ENCODE measurements around the gene PSMA3. TPM values are rescaled to one million over a fixed set of nuclear protein-coding genes. Genes with fewer than 3 reads are reported as not detected.

PSMA3 gene
- total and polyA plus RNA-seq, 10 of the 15 experiments (the other 5 are each of a cell fraction or from before 2014, with no cell fraction given), result 142 to 936 (median 400) TPM

DNA sequence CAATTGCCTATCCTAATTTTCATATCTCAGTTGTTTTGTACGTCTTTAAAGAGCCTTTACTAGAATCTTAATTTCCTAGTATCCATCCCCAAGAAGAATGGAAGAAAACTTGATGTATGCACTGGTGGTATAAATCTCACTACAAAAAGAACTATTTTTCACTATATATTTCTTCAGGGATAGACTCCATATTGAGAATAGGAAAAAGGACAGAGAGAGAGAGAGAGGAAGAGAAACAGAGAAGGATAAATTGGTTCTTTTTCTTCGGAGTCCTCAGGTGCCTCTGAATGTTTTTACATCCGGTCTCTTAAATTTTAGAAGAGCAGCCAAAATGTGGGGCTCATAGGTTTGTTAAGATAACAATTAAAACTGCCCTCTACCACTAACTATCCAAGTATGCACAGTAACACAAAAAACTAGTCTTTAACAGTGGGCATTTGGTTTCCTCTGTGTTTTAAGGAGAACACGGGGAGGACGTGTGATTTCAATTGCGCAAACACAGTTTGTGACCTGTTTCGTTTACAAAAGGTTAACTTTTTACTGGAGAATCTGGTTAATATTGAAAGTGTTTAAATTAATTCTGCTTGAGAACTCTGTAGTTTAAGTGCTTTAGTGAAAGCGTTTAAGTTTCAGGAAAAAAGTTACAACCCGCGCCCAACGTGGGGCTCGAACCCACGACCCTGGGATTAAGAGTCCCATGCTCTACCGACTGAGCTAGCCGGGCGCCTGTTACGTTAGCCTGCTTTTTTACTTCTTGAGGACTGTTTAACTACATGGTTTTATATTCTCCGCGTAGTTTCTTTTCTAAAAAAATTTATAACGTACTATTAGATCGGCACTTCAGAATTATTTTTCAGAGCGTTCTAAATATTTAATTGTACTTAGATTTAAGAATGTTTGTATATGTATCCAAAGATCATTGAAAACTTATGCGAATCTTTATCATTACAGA lies 5.1 kb upstream of the PSMA3 start (continued):
- TF ChIP-seq, protein P1, sequence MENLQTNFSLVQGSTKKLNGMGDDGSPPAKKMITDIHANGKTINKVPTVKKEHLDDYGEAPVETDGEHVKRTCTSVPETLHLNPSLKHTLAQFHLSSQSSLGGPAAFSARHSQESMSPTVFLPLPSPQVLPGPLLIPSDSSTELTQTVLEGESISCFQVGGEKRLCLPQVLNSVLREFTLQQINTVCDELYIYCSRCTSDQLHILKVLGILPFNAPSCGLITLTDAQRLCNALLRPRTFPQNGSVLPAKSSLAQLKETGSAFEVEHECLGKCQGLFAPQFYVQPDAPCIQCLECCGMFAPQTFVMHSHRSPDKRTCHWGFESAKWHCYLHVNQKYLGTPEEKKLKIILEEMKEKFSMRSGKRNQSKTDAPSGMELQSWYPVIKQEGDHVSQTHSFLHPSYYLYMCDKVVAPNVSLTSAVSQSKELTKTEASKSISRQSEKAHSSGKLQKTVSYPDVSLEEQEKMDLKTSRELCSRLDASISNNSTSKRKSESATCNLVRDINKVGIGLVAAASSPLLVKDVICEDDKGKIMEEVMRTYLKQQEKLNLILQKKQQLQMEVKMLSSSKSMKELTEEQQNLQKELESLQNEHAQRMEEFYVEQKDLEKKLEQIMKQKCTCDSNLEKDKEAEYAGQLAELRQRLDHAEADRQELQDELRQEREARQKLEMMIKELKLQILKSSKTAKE (IDR thresholded peaks at IDR 0.05; ENCODE audit: low read depth, poor library complexity, severe bottlenecking), result peak; percentile 90
- TF ChIP-seq TCF12 (IDR thresholded peaks at IDR 0.05; ENCODE audit: low read depth, low read length) (no peak), JUNB (IDR thresholded peaks at IDR 0.05) (0 out of 2 replicates have a peak, but pooled peaks have one; percentile 17), KAT2A (conservative IDR thresholded peaks at IDR 0.05; ENCODE audit: control insufficient read depth, low read depth, low read length) (no peak), NFIC (IDR thresholded peaks at IDR 0.05; ENCODE audit: low read depth, low read length) (peak; percentile 42; the same call in 1 of the 2 replicates)

DNA sequence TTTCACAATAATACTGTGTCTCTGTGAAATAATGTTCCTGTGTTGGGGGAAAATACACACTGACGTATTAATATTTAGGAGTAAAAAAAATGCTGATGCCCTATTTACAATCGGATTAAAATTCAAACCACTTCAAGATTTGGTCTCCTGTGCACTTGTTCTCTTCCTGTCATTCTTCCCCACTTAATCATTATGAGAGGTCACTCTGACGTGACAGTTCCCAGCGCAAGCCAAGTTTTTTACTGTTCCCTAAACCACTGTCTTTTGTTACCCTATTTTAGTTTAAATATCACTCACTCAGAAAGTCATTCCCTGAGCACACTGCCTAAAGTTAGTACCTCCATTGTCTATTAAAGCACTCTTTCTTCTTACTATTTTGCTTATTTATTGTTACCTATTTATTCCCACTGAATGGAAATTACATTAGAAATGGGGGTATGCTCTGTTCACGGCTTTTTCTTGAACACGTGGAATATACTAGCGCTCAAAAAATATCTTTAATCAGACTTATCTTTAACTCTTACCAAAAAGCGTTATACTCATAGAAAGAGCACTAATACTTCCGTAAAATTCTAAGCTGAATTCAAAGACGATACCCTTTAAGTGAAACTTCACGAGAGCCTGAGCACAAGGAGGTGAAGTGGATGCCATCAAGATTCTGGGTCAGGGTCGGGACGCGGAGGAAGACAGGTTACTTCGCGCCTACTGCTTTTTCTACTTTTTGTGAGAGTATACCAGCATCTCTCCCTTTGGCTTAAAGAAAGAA lies 670 bp upstream of the PSMA3 start:
- FAIRE-seq (no peak), DNase-seq (ENCODE audit: low read depth, low spot score) (no peak), ATAC-seq (peak; percentile 46)
- ChIA-PET RAD21 (ENCODE audit: unreplicated experiment) (interaction anchor here (0.9 to 2.7 kb wide), 2 partner anchors 54 to 56 kb away, joined by 4 to 17 read pairs; partner anchors contain the start of gene ARID4A), POLR2A (interaction anchor here (0.6 to 3.5 kb wide), 5 partner anchors 17 to 697 kb away, joined by 3 to 20 read pairs (median 3); partner anchors contain the start of gene ARID4A), SMC1A (ENCODE audit: uncharacterized antibody, unreplicated experiment) (interaction anchor here (0.6 to 4.8 kb wide), 5 partner anchors 9 to 269 kb away, joined by 3 to 35 read pairs (median 4); partner anchors contain the start of gene ARID4A), CTCF (no interaction called here)
- Histone ChIP-seq H3K9ac (ENCODE audit: control insufficient read depth, insufficient read depth, low read length) (peak overlapping the region; percentile 100), H3K4me1 (ENCODE audit: control insufficient read depth, insufficient read depth, low read length) (peaks cover under 1% of the 10 kb centered on the region; the same call in 1 of the 2 replicates), H3K4me2 (ENCODE audit: control insufficient read depth, insufficient read depth) (peak overlapping the region; percentile 77), H3K79me2 (ENCODE audit: control insufficient read depth, insufficient read depth, low read length) (peaks cover 43% of the 10 kb centered on the region), H3K36me3 (ENCODE audit: control insufficient read depth in 2 of 2, insufficient read depth in 2 of 2, low read length in 1 of 2) (no peaks in the 10 kb centered on the region; a peak in 1 of 4 replicates), H4K20me1 (ENCODE audit: control insufficient read depth, insufficient read depth) (no peaks in the 10 kb centered on the region), H2AFZ (ENCODE audit: control insufficient read depth, low read depth, low read length) (peak overlapping the region; percentile 74), H3K4me3 (peak overlapping the region; percentile 75), H3K27me3 (replicated peaks in 1 of 2; ENCODE audit: control insufficient read depth in 2 of 2, insufficient read depth in 2 of 2, low read length in 1 of 2) (no peaks in the 10 kb centered on the region), H3K9me3 (replicated peaks; ENCODE audit: control insufficient read depth, insufficient read depth, low read length) (no peaks in the 10 kb centered on the region), H3K27ac (ENCODE audit: control insufficient read depth, insufficient read depth) (peak overlapping the region; percentile 81)
- intact Hi-C loops (cut with micrococcal nuclease; ENCODE audit: unreplicated experiment) (loop anchor here (2.0 kb wide), 1 partner anchor 55 kb away; the partner anchor contains the start of gene ARID4A), in situ Hi-C loops (cut with MboI) (no loop called here)
- BruUV-seq (replicated peaks), result TSS peak; percentile 96
- 1% methylated on average over 16 of the region's 16 CpGs for WGBS (ENCODE audit: insufficient coverage, insufficient replicate concordance, low lambda C conversion rate, missing lambda C conversion rate)
- TF ChIP-seq POLR2A (IDR thresholded peaks at IDR 0.05; ENCODE audit: low read depth, low read length) (no peak), BMI1 (IDR thresholded peaks at IDR 0.05; ENCODE audit: borderline replicate concordance) (0 out of 2 replicates have a peak, but pooled peaks have one; percentile 16), DPF2 (IDR thresholded peaks at IDR 0.05) (no peak), NFXL1 (IDR thresholded peaks at IDR 0.05; ENCODE audit: borderline replicate concordance) (no peak), MYB (IDR thresholded peaks at IDR 0.05; ENCODE audit: borderline replicate concordance, low read depth, low read length) (no peak), NBN (IDR thresholded peaks at IDR 0.05) (peak; percentile 40)
- TF ChIP-seq, protein P2, sequence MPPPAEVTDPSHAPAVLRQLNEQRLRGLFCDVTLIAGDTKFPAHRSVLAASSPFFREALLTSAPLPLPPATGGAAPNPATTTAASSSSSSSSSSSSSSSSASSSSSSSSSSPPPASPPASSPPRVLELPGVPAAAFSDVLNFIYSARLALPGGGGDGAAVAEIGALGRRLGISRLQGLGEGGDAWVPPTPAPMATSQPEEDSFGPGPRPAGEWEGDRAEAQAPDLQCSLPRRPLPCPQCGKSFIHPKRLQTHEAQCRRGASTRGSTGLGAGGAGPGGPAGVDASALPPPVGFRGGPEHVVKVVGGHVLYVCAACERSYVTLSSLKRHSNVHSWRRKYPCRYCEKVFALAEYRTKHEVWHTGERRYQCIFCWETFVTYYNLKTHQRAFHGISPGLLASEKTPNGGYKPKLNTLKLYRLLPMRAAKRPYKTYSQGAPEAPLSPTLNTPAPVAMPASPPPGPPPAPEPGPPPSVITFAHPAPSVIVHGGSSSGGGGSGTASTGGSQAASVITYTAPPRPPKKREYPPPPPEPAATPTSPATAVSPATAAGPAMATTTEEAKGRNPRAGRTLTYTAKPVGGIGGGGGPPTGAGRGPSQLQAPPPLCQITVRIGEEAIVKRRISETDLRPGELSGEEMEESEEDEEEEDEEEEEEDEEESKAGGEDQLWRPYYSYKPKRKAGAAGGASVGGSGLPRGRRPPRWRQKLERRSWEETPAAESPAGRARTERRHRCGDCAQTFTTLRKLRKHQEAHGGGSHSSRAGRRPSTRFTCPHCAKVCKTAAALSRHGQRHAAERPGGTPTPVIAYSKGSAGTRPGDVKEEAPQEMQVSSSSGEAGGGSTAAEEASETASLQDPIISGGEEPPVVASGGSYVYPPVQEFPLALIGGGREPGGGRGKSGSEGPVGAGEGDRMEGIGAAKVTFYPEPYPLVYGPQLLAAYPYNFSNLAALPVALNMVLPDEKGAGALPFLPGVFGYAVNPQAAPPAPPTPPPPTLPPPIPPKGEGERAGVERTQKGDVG (CRISPR knock-in tag; IDR thresholded peaks at IDR 0.05), result no peak
- TF ChIP-seq, protein P3, sequence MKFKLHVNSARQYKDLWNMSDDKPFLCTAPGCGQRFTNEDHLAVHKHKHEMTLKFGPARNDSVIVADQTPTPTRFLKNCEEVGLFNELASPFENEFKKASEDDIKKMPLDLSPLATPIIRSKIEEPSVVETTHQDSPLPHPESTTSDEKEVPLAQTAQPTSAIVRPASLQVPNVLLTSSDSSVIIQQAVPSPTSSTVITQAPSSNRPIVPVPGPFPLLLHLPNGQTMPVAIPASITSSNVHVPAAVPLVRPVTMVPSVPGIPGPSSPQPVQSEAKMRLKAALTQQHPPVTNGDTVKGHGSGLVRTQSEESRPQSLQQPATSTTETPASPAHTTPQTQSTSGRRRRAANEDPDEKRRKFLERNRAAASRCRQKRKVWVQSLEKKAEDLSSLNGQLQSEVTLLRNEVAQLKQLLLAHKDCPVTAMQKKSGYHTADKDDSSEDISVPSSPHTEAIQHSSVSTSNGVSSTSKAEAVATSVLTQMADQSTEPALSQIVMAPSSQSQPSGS (IDR thresholded peaks at IDR 0.05; ENCODE audit: low read length), result 0 out of 2 replicates have a peak, but pooled peaks have one; percentile 31
